Measurements from ENCODE around the gene ARPP19. TPM values are rescaled to one million over a fixed set of nuclear protein-coding genes. Genes with fewer than 3 reads are reported as not detected.

Gene ARPP19
- total and polyA plus RNA-seq, 9 of the 15 experiments (the other 6 are each of a cell fraction or from before 2014, with no cell fraction given): 33.3 to 102 (median 60.5) TPM

GRCh38 chr15:52568601-52569585 lies at the start of gene ARPP19 (continued):
- TF ChIP-seq DLX4 (CRISPR knock-in tag; IDR thresholded peaks at IDR 0.05): no peak
- peak; percentile 68 for TF ChIP-seq PRPF4 (IDR thresholded peaks at IDR 0.05; ENCODE audit: insufficient read depth, low read depth, low read length, poor library complexity, severe bottlenecking)
- peak; percentile 60 to 82; a peak in 3 of 4 replicates for TF ChIP-seq UBTF (IDR thresholded peaks at IDR 0.05; ENCODE audit: borderline replicate concordance in 1 of 2, low read depth in 2 of 2, low read length in 2 of 2)
- no peak for TF ChIP-seq CAMTA2 (CRISPR knock-in tag; conservative IDR thresholded peaks at IDR 0.05)
- peak; percentile 91 for TF ChIP-seq MTA1 (IDR thresholded peaks at IDR 0.05; ENCODE audit: borderline replicate concordance)
- 0 out of 2 replicates have a peak, but pooled peaks have one; percentile 24 for TF ChIP-seq HDAC8 (tag; IDR thresholded peaks at IDR 0.05)
- no peak for TF ChIP-seq TAF15 (IDR thresholded peaks at IDR 0.05; ENCODE audit: low read depth, low read length)
- no peak for TF ChIP-seq ZNF830 (CRISPR knock-in tag; IDR thresholded peaks at IDR 0.05)
- TF ChIP-seq ZNF347 (CRISPR knock-in tag; IDR thresholded peaks at IDR 0.05; ENCODE audit: low read depth): no peak
- no peak for TF ChIP-seq ILF3 (IDR thresholded peaks at IDR 0.05; ENCODE audit: borderline replicate concordance)
- TF ChIP-seq NR0B1 (IDR thresholded peaks at IDR 0.05; ENCODE audit: partially characterized antibody): no peak
- no peak for TF ChIP-seq BCLAF1 (IDR thresholded peaks at IDR 0.05; ENCODE audit: borderline replicate concordance in 1 of 2, control insufficient read depth in 1 of 2, low read depth in 2 of 2, low read length in 1 of 2)
- TF ChIP-seq MLX (CRISPR knock-in tag; conservative IDR thresholded peaks at IDR 0.05): no peak
- peak; percentile 76 for TF ChIP-seq SUPT5H (IDR thresholded peaks at IDR 0.05)
- TF ChIP-seq ARNT (IDR thresholded peaks at IDR 0.05): 0 out of 4 replicates have a peak, but pooled peaks of 1 of the 2 experiments have one; percentile 57
- peak; percentile 95 for TF ChIP-seq POLR2G (IDR thresholded peaks at IDR 0.05; ENCODE audit: low read depth, low read length)
- no peak for TF ChIP-seq SNRNP70 (optimal IDR thresholded peaks at IDR 0.05; ENCODE audit: low read depth, low read length)
- TF ChIP-seq ZSCAN29 (IDR thresholded peaks at IDR 0.05): no peak
